Left kidney (tissue), 2 donors: ENCODE data around the gene TSPYL1. TPM values are rescaled to one million over a fixed set of nuclear protein-coding genes. Genes with fewer than 3 reads are reported as not detected.

Source experiments
- DNase-seq: peaks from one replicate; pipeline ENCODE4 v3.0.0-alpha.2; 2013
- polyA plus RNA-seq: library from polyadenylated mRNA; unstranded; fragments of 120-200 nt; gene quantifications from one replicate; pipeline ENCODE4 v1.2.1, GENCODE V29; 2013; ENCODE audit not compliant: insufficient read length

TSPYL1 gene
- polyA plus RNA-seq, 1 donor: 103 TPM

DNA sequence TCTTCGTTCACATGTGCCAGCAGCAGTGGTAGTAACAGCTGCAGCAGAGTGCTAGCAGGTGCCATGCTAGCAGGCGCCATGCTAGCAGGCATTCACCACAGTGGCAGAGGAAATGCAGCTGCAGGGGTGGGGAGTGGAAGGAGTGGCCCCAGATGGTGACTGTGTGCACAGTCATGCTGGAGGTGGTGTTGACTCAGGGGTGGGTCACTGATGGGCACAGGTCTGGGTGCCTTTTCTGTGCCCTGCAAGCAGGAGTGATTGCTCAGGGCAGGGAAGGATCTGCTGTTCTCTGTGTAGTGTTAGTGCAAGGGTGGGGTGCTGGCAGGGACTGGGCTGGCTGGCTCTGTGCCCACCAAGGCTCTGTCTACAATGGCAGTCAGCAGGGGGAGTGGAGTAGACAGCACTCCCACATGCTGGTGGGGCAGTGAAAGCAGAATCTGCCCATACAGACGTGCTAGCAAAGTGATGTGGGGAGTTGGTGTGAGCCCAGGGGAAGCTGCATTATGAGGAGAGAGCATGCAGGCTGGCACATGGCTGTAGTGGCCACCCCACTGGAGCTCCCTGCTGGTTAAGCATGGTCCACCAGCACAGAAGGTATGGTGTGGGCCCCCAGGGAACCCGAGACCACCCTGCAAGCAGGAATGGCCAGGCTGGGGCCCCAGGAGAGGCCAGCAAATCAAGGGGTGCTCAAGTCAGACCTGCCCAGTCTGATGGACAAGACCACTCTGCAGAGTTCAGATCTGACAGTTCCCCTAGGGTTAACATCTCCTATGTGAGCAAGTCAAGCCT lies 14.5 kb downstream of the TSPYL1 start:
- DNase-seq: no peak

DNA sequence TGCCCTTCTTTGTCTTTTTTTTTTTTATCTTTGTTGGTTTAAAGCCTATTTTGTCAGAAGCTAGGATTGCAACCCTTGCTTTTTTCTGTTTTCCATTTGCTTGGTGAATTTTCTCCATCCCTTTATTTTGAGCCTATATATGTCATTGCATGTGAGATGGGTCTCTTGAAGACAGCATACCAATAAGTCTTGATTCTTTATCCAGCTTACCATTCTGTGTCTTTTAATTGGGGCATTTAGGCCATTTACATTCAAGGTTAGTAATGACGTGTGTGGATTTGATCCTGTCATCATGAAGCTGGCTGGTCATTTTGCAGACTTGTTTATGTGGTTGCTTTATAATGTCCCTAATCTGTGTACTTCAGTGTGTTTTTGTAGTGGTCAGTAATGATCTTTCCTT lies 16.4 kb downstream of the TSPYL1 start:
- DNase-seq: no peak

DNA sequence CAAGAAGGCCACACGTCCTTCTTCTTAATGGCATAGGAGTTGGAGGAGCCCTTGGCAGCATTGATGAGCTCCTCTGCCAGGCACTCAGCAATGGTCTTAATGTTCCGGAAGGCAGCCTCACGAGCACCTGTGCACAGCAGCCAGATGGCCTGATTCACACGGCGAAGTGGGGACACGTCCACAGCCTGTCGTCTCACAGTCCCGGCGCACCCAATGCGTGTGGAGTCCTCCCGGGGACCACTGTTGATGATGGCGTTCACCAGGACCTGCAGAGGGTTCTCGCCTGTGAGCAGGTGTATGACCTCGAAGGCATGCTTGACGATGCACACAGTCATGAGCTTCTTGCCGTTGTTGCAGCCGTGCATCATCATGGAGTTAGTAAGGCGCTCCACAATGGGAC lies 21.2 kb downstream of the TSPYL1 start:
- no peak for DNase-seq

GRCh38 chr6:116256694-116257093 lies 23.0 kb downstream of the TSPYL1 start:
- DNase-seq: no peak

GRCh38 chr6:116255246-116255800 lies 24.4 kb downstream of the TSPYL1 start:
- peak; percentile 40 for DNase-seq

- DNase-seq: no peak
These were observed 25.3 kb downstream of the TSPYL1 start for GRCh38 chr6:116254297-116255056.

- DNase-seq: peak; percentile 98
These were observed 26.0 kb downstream of the TSPYL1 start, which contains the start of gene TSPYL4 for GRCh38 chr6:116253505-116254296. Gene TSPYL4 (minus strand): TSS chr6:116254075. CDS start chr6:116254008, 67 bp downstream.

DNA sequence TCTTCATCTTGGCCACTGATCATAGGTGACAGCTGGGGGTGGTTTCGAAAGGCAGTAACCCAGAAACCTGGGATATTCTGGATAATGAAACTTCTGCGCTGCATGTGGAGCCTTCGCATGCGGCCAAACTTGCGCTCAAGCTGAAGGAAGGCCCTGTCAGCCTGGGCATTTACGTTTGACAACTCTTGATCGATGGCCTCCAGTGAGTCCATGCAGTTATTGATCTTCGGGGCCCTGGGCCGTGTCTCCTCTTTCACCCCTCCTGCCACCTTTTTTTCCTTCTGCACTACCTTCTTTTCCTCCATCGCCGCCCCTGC lies 26.6 kb downstream of the TSPYL1 start:
- DNase-seq: no peak

- DNase-seq: no peak
These were observed 28.0 kb downstream of the TSPYL1 start for GRCh38 chr6:116251568-116252384.

- no peak for DNase-seq
These were observed 31.2 kb downstream of the TSPYL1 start for GRCh38 chr6:116248577-116248976.

- no peak for DNase-seq
These were observed 32.4 kb downstream of the TSPYL1 start for GRCh38 chr6:116247285-116247684.

- DNase-seq: no peak
These were observed 33.6 kb downstream of the TSPYL1 start for GRCh38 chr6:116246089-116246488.

DNA sequence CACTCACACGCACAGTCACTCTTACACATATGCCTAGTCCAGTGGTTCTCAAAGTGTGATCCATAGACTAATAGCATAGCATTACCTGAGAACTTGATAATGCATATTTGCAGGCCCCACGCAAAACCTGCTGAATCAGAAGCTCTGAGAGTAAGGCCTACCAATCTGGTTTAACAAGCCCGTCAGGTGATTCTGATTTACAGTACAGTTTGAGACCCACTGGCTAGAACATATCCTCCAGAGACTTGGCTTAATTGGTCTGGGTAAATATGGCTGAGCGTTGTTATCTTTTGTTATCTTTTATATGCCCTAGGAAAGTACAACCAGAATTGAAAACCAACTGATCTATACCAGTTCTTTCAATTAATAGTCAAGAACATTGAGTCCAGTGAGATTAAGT lies 35.4 kb downstream of the TSPYL1 start:
- no peak for DNase-seq

DNA sequence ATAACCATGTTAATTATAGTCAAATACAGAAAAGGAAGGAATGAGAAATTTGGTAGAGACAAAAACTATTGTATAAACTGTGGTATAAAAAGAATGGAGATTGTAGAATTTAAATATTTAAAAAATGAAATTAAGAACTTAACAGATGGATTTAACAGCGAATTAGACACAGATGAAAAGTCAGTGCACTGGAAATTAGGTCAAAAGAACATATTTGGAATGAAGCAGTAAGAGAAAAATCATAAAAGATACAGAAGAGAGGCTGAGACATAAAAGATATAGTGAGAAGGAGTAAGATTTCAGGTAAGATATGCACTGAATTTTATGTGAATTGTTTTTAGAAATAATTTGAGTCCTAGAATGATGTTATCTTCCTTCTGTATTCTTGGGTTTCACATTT lies 39.9 kb downstream of the TSPYL1 start:
- DNase-seq: no peak

GRCh38 chr6:116239256-116239655 lies 40.5 kb downstream of the TSPYL1 start:
- no peak for DNase-seq

DNA sequence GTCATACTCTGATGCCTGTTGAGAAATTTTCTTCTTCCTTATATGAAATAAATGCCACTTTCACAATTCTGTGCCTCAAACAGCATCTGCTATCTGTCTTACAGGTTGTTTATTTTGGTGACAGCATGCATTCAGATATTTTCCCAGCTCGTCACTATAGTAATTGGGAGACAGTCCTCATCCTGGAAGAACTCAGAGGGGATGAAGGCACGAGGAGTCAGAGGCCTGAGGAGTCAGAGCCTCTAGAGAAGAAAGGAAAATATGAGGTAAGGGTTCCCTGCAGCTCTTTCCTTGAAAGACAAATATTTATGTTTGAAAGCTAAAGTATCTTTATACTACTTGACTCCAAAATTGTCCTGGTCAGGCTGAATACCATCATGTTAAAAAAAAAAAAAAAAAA lies 41.6 kb downstream of the TSPYL1 start:
- no peak for DNase-seq

DNA sequence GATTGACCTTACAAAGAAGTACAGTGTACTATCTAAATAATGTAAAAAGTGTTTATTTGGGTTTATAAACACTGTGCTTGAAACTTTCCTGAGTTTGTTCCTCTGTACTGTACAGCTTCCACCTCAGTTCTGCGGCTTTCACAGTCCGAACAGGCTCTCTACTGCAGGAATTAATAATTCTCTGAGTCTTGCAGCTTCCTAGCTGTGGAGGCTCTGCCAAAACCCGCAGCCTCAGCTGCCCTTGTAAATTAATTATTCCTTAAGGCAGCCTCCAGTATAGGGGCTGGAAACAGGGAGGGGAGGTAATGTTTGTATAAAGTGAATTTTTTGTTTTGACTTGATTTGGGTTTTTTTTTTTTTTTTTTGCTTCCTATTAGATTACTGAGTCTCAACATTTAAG lies 45.0 kb downstream of the TSPYL1 start:
- no peak for DNase-seq

GRCh38 chr6:116229287-116229913 lies 50.3 kb downstream of the TSPYL1 start:
- DNase-seq: peak; percentile 94
